ENCODE measurements around the gene SLC7A7. TPM values are rescaled to one million over a fixed set of nuclear protein-coding genes. Genes with fewer than 3 reads are reported as not detected.

Gene SLC7A7
- total and polyA plus RNA-seq, 7 donors, result 0.93 to 2.6 (median 1.8) TPM

GRCh38 chr14:22768947-22769346 lies 46.3 kb downstream of the SLC7A7 start:
- no peak overlapping the region for H3K4me3 ChIP-seq
- no peaks in the 10 kb centered on the region for H3K27me3 ChIP-seq (ENCODE audit: insufficient read depth in 3 of 3, low read length in 2 of 3)
- TF ChIP-seq, protein P1, sequence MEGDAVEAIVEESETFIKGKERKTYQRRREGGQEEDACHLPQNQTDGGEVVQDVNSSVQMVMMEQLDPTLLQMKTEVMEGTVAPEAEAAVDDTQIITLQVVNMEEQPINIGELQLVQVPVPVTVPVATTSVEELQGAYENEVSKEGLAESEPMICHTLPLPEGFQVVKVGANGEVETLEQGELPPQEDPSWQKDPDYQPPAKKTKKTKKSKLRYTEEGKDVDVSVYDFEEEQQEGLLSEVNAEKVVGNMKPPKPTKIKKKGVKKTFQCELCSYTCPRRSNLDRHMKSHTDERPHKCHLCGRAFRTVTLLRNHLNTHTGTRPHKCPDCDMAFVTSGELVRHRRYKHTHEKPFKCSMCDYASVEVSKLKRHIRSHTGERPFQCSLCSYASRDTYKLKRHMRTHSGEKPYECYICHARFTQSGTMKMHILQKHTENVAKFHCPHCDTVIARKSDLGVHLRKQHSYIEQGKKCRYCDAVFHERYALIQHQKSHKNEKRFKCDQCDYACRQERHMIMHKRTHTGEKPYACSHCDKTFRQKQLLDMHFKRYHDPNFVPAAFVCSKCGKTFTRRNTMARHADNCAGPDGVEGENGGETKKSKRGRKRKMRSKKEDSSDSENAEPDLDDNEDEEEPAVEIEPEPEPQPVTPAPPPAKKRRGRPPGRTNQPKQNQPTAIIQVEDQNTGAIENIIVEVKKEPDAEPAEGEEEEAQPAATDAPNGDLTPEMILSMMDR (IDR thresholded peaks at IDR 0.05), result no peak
- H3K4me1 ChIP-seq, result peaks cover 12% of the 10 kb centered on the region
- ATAC-seq (no peak), DNase-seq (no peak)
- H3K27ac ChIP-seq, result no peak overlapping the region
- intact Hi-C loops (cut with DNase I), result no loop called here
- H3K36me3 ChIP-seq (ENCODE audit: insufficient read depth in 1 of 2, low read depth in 1 of 2), result peaks cover 17 to 63% of the 10 kb centered on the region in 2 donors
- WGBS, 3 donors, result 91 to 94% (median 91%) methylated on average over 4 of the region's 4 CpGs
- H3K9me3 ChIP-seq, result no peaks in the 10 kb centered on the region

DNA sequence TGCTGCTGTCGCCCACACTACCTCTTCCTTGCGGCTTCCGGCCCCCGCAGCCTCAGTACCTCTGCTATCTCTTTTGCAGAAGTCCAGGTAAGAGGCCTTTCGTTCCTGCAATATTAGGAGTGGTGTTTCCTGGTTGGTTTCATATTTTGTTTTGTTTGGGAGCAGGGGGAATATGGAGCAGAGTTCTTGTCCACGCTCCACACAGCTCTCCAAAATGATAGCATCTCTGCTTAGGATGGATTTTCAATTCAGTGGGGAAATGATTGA lies 48.0 kb downstream of the SLC7A7 start:
- Histone ChIP-seq H3K27me3 (ENCODE audit: insufficient read depth in 3 of 3, low read length in 2 of 3) (no peaks in the 10 kb centered on the region), H3K4me3 (peak overlapping the region; percentile 92), H3K36me3 (ENCODE audit: insufficient read depth in 1 of 2, low read depth in 1 of 2) (peaks cover 19 to 50% of the 10 kb centered on the region in 2 donors), H3K4me1 (peaks cover 12% of the 10 kb centered on the region), H3K27ac (peak overlapping the region; percentile 89), H3K9me3 (peaks cover 2% of the 10 kb centered on the region)
- intact Hi-C loops (cut with DNase I), result no loop called here
- 1 to 2% (median 2%) methylated on average over 6 of the region's 6 CpGs for WGBS, 3 donors
- no peak for DNase-seq
- TF ChIP-seq, protein P1 (IDR thresholded peaks at IDR 0.05), result no peak
- ATAC-seq, result no peak

GRCh38 chr14:22766457-22767322 lies 48.5 kb downstream of the SLC7A7 start, which contains the start of gene OXA1L:
Gene OXA1L (plus strand): TSS chr14:22766688. CDS start chr14:22766702, 14 bp downstream.
- Histone ChIP-seq H3K4me3 (peak within 1 kb of the TSS; percentile 92), H3K4me1 (peaks cover 12% of the 10 kb centered on the region), H3K36me3 (ENCODE audit: insufficient read depth in 1 of 2, low read depth in 1 of 2) (peaks cover 21 to 44% of the 10 kb centered on the region in 2 donors), H3K27me3 (ENCODE audit: insufficient read depth in 3 of 3, low read length in 2 of 3) (no peaks in the 10 kb centered on the region), H3K9me3 (peaks cover 6% of the 10 kb centered on the region), H3K27ac (peak within 1 kb of the TSS; percentile 89)
- intact Hi-C loops (cut with DNase I), result no loop called here
- WGBS, 3 donors, result 0% methylated on average over 56 of the region's 56 CpGs
- peak; percentile 95 to 98 (median 96) for ATAC-seq
- peak; percentile 98 for DNase-seq
- TF ChIP-seq, protein P1 (IDR thresholded peaks at IDR 0.05), result no peak

DNA sequence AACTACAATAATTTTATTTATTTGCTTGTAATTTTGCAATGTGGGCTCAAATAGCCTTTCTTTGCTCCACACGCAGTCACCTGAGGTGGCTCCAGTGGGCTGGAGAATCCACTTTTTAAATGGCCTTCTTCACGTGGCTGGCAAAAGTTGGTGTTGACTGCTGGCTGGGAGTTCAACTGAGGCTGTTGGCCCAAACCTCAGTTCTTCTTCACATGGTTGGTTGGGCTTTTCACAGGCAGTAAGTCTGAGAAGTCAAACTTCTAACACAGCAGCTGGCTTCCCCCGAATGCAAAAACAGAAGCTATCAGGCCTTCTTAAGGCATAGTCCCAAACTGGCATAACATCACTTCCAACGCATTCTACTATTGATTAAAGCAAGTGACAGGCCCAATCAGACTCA lies 50.9 kb downstream of the SLC7A7 start:
- Histone ChIP-seq H3K27me3 (ENCODE audit: insufficient read depth in 3 of 3, low read length in 2 of 3) (no peaks in the 10 kb centered on the region), H3K27ac (no peak overlapping the region), H3K9me3 (peaks cover 9% of the 10 kb centered on the region), H3K4me1 (peaks cover 12% of the 10 kb centered on the region), H3K4me3 (no peak overlapping the region), H3K36me3 (ENCODE audit: insufficient read depth in 1 of 2, low read depth in 1 of 2) (peaks cover 5 to 21% of the 10 kb centered on the region in 2 donors)
- 59 to 67% (median 61%) methylated on average over 4 of the region's 4 CpGs for WGBS, 3 donors
- TF ChIP-seq, protein P1 (IDR thresholded peaks at IDR 0.05), result no peak
- ATAC-seq (no peak), DNase-seq (no peak)
- intact Hi-C loops (cut with DNase I), result no loop called here

All from psoas muscle (tissue), 8 donors.